ENCODE results near the gene HOMER1. TPM values are rescaled to one million over a fixed set of nuclear protein-coding genes. Genes with fewer than 3 reads are reported as not detected.
A peak's percentile ranks its signal among the peaks of the same experiment; 100 is the strongest.
"Not testable (repeated sequence)": the region's sequence is repeated elsewhere in the genome, so short reads cannot be mapped to it uniquely, and the experiment has no call there.

The HOMER1 gene
- total RNA-seq, 2 donors from 2014 or later: 7.3 to 9.7 TPM

GRCh38 chr5:79417495-79417894, 96.4 kb downstream of the HOMER1 start:
- ATAC-seq (replicated peaks in 1 of 2): no peak
- Mint-ChIP-seq H3K4me1 (ENCODE audit: low read depth) (no peaks in the 10 kb centered on the region), H3K27ac (no peak overlapping the region), H3K27me3 (ENCODE audit: low read depth) (no peaks in the 10 kb centered on the region), H3K9me3 (no peaks in the 10 kb centered on the region), H3K4me3 (no peak overlapping the region), H3K36me3 (ENCODE audit: insufficient read depth in 2 of 2) (no peaks in the 10 kb centered on the region)
- no peak for DNase-seq

- ATAC-seq (replicated peaks in 1 of 2) (no peak), DNase-seq (no peak)
- no peaks in the 10 kb centered on the region for H3K4me1 Mint-ChIP-seq (ENCODE audit: low read depth)
- H3K9me3 Mint-ChIP-seq: no peaks in the 10 kb centered on the region
- H3K27ac Mint-ChIP-seq: no peak overlapping the region
- H3K36me3 Mint-ChIP-seq (ENCODE audit: insufficient read depth in 2 of 2): no peaks in the 10 kb centered on the region
- H3K27me3 Mint-ChIP-seq (ENCODE audit: low read depth): no peaks in the 10 kb centered on the region
- no peak overlapping the region for H3K4me3 Mint-ChIP-seq
These were observed 97.4 kb downstream of the HOMER1 start for GRCh38 chr5:79416499-79416898.

- Mint-ChIP-seq H3K4me3 (no peak overlapping the region), H3K36me3 (ENCODE audit: insufficient read depth in 2 of 2) (peaks cover 0 to 3% of the 10 kb centered on the region in 2 donors), H3K27ac (no peak overlapping the region), H3K27me3 (ENCODE audit: low read depth) (no peaks in the 10 kb centered on the region), H3K9me3 (peaks cover 1 to 2% of the 10 kb centered on the region in 2 donors), H3K4me1 (ENCODE audit: low read depth) (no peaks in the 10 kb centered on the region)
- DNase-seq (no peak), ATAC-seq (replicated peaks in 1 of 2) (no peak)
These were observed 100.8 kb downstream of the HOMER1 start for GRCh38 chr5:79413112-79413511.

GRCh38 chr5:79408028-79408427, 105.9 kb downstream of the HOMER1 start:
- DNase-seq: no peak
- no peaks in the 10 kb centered on the region for H3K27me3 Mint-ChIP-seq (ENCODE audit: low read depth)
- H3K4me1 Mint-ChIP-seq (ENCODE audit: low read depth): no peaks in the 10 kb centered on the region
- no peak for ATAC-seq (replicated peaks in 1 of 2)
- H3K4me3 Mint-ChIP-seq: no peak overlapping the region
- H3K9me3 Mint-ChIP-seq: peaks cover 1 to 10% of the 10 kb centered on the region in 2 donors
- peaks cover 6 to 9% of the 10 kb centered on the region in 2 donors for H3K36me3 Mint-ChIP-seq (ENCODE audit: insufficient read depth in 2 of 2)
- H3K27ac Mint-ChIP-seq: no peak overlapping the region

GRCh38 chr5:79407591-79407990, 106.3 kb downstream of the HOMER1 start:
- ATAC-seq (replicated peaks in 1 of 2): no peak
- Mint-ChIP-seq H3K27me3 (ENCODE audit: low read depth) (no peaks in the 10 kb centered on the region), H3K27ac (no peak overlapping the region), H3K36me3 (ENCODE audit: insufficient read depth in 2 of 2) (peaks cover 6 to 9% of the 10 kb centered on the region in 2 donors), H3K4me1 (ENCODE audit: low read depth) (no peaks in the 10 kb centered on the region), H3K9me3 (peaks cover 1 to 10% of the 10 kb centered on the region in 2 donors), H3K4me3 (no peak overlapping the region)
- no peak for DNase-seq

GRCh38 chr5:79401216-79401615, 112.7 kb downstream of the HOMER1 start:
- Mint-ChIP-seq H3K27me3 (ENCODE audit: low read depth) (no peaks in the 10 kb centered on the region), H3K4me3 (no peak overlapping the region), H3K36me3 (ENCODE audit: insufficient read depth in 2 of 2) (no peaks in the 10 kb centered on the region), H3K27ac (no peak overlapping the region), H3K4me1 (ENCODE audit: low read depth) (no peaks in the 10 kb centered on the region), H3K9me3 (no peaks in the 10 kb centered on the region)
- DNase-seq: no peak
- no peak for ATAC-seq (replicated peaks in 1 of 2)

GRCh38 chr5:79399046-79399445, 114.9 kb downstream of the HOMER1 start:
- Mint-ChIP-seq H3K27ac (no peak overlapping the region), H3K9me3 (no peaks in the 10 kb centered on the region), H3K4me3 (no peak overlapping the region), H3K36me3 (ENCODE audit: insufficient read depth in 2 of 2) (no peaks in the 10 kb centered on the region), H3K27me3 (ENCODE audit: low read depth) (no peaks in the 10 kb centered on the region), H3K4me1 (ENCODE audit: low read depth) (no peaks in the 10 kb centered on the region)
- ATAC-seq (replicated peaks in 1 of 2) (no peak), DNase-seq (no peak)

- no peak overlapping the region for H3K27ac Mint-ChIP-seq
- ATAC-seq (replicated peaks in 1 of 2) (no peak), DNase-seq (no peak)
- no peaks in the 10 kb centered on the region for H3K4me1 Mint-ChIP-seq (ENCODE audit: low read depth)
- H3K9me3 Mint-ChIP-seq: no peaks in the 10 kb centered on the region
- no peaks in the 10 kb centered on the region for H3K36me3 Mint-ChIP-seq (ENCODE audit: insufficient read depth in 2 of 2)
- H3K27me3 Mint-ChIP-seq (ENCODE audit: low read depth): no peaks in the 10 kb centered on the region
- no peak overlapping the region for H3K4me3 Mint-ChIP-seq
These were observed 116.9 kb downstream of the HOMER1 start for GRCh38 chr5:79397080-79397479.

- no peaks in the 10 kb centered on the region for H3K4me1 Mint-ChIP-seq (ENCODE audit: low read depth)
- ATAC-seq (replicated peaks in 1 of 2) (no peak), DNase-seq (no peak)
- H3K36me3 Mint-ChIP-seq (ENCODE audit: insufficient read depth in 2 of 2): no peaks in the 10 kb centered on the region
- no peaks in the 10 kb centered on the region for H3K27me3 Mint-ChIP-seq (ENCODE audit: low read depth)
- no peak overlapping the region for H3K27ac Mint-ChIP-seq
- H3K9me3 Mint-ChIP-seq: no peaks in the 10 kb centered on the region
- H3K4me3 Mint-ChIP-seq: no peak overlapping the region
These were observed 117.7 kb downstream of the HOMER1 start for GRCh38 chr5:79396265-79396664.

GRCh38 chr5:79395296-79395695, 118.6 kb downstream of the HOMER1 start:
- Mint-ChIP-seq H3K4me3 (no peak overlapping the region), H3K27ac (no peak overlapping the region), H3K27me3 (ENCODE audit: low read depth) (no peaks in the 10 kb centered on the region), H3K9me3 (no peaks in the 10 kb centered on the region), H3K36me3 (ENCODE audit: insufficient read depth in 2 of 2) (no peaks in the 10 kb centered on the region), H3K4me1 (ENCODE audit: low read depth) (no peaks in the 10 kb centered on the region)
- DNase-seq: no peak
- ATAC-seq (replicated peaks in 1 of 2): no peak

- ATAC-seq (replicated peaks in 1 of 2): no peak
These were observed 121.2 kb downstream of the HOMER1 start for GRCh38 chr5:79392776-79393175.

GRCh38 chr5:79386679-79387078, 127.3 kb downstream of the HOMER1 start:
- H3K27me3 Mint-ChIP-seq (ENCODE audit: low read depth): no peaks in the 10 kb centered on the region
- ATAC-seq (replicated peaks in 1 of 2) (no peak), DNase-seq (no peak)
- peaks cover 5 to 8% of the 10 kb centered on the region in 2 donors for H3K9me3 Mint-ChIP-seq
- no peak overlapping the region for H3K27ac Mint-ChIP-seq
- no peaks in the 10 kb centered on the region for H3K4me1 Mint-ChIP-seq (ENCODE audit: low read depth)
- peaks cover 3 to 22% of the 10 kb centered on the region in 2 donors for H3K36me3 Mint-ChIP-seq (ENCODE audit: insufficient read depth in 2 of 2)
- no peak overlapping the region for H3K4me3 Mint-ChIP-seq

More at GRCh38 chr5:79392776-79393175, 121.2 kb downstream of the HOMER1 start:
- no peaks in the 10 kb centered on the region for H3K27me3 Mint-ChIP-seq (ENCODE audit: low read depth)
- no peak overlapping the region for H3K27ac Mint-ChIP-seq
- H3K36me3 Mint-ChIP-seq (ENCODE audit: insufficient read depth in 2 of 2): no peaks in the 10 kb centered on the region
- no peaks in the 10 kb centered on the region for H3K4me1 Mint-ChIP-seq (ENCODE audit: low read depth)
- DNase-seq: no peak
- no peak overlapping the region for H3K4me3 Mint-ChIP-seq
- H3K9me3 Mint-ChIP-seq: no peaks in the 10 kb centered on the region

- H3K36me3 Mint-ChIP-seq (ENCODE audit: insufficient read depth in 2 of 2): peaks cover 6 to 27% of the 10 kb centered on the region in 2 donors
- not testable (repeated sequence) for H3K27me3 Mint-ChIP-seq (ENCODE audit: low read depth); ATAC-seq (replicated peaks in 1 of 2); DNase-seq; H3K4me1 Mint-ChIP-seq (ENCODE audit: low read depth); H3K27ac Mint-ChIP-seq; H3K4me3 Mint-ChIP-seq; H3K9me3 Mint-ChIP-seq
These were observed 128.8 kb downstream of the HOMER1 start for GRCh38 chr5:79385126-79385525.

- Mint-ChIP-seq H3K4me1 (ENCODE audit: low read depth) (no peaks in the 10 kb centered on the region), H3K27ac (no peak overlapping the region), H3K27me3 (ENCODE audit: low read depth) (no peaks in the 10 kb centered on the region), H3K9me3 (peaks cover 6 to 12% of the 10 kb centered on the region in 2 donors), H3K36me3 (ENCODE audit: insufficient read depth in 2 of 2) (peaks cover 6 to 18% of the 10 kb centered on the region in 2 donors), H3K4me3 (no peak overlapping the region)
- DNase-seq (no peak), ATAC-seq (replicated peaks in 1 of 2) (peak in 1 of 2 donors; percentile 54)
These were observed 135.3 kb downstream of the HOMER1 start for GRCh38 chr5:79378510-79379186.

All from activated T-cell treated with anti-CD3 and anti-CD28 coated beads, Interleukin-2, amount 50 U/mL, for 72 hours (primary cell).